Ovary (tissue), 3 donors: Measurements from ENCODE around the gene TNFRSF25.

Experiments used
- CTCF ChIP-seq, 3 donors: fragments of 450-650 bp in 2 of 3; fragments of 200-600 bp in 1 of 3; IDR thresholded peaks; one replicate each; pipeline versions ENCODE4 v1.5.1 to v1.8.0; 2016 to 2022; ENCODE audit warnings: antibody characterized with exemption in 3 of 3, mild to moderate bottlenecking in 1 of 3
- POLR2A ChIP-seq: fragments of 450-650 bp; IDR thresholded peaks from one replicate; pipeline ENCODE4 v1.6.1; 2017; ENCODE audit warnings: antibody characterized with exemption, mild to moderate bottlenecking, moderate library complexity
- donor health status: DM: no; HTN: no; CAD: no.

GRCh38 chr1:6443339-6444115, 22.4 kb downstream of the TNFRSF25 start:
- TF ChIP-seq POLR2A (no peak), CTCF (IDR thresholded peaks at IDR 0.05) (no peak)
